ENCODE measurements around the gene CHMP4A.

- TF ChIP-seq CTCF (IDR thresholded peaks at IDR 0.05; ENCODE audit: low read depth, low read length) (no peak), MAX (IDR thresholded peaks at IDR 0.05; ENCODE audit: low read depth, low read length) (no peak), POLR2A (IDR thresholded peaks at IDR 0.05; ENCODE audit: extremely low read depth, insufficient read length) (no peak), MYC (IDR thresholded peaks at IDR 0.05; ENCODE audit: low read depth, low read length) (no peak)
Observed at GRCh38 chr14:24240110-24240918, 27.0 kb upstream of the CHMP4A start.
